ENCODE data around the gene TBC1D1. TPM values are rescaled to one million over a fixed set of nuclear protein-coding genes. Genes with fewer than 3 reads are reported as not detected.

The TBC1D1 gene
- total and polyA plus RNA-seq, 10 donors: 49.3 to 142 (median 95.5) TPM

DNA sequence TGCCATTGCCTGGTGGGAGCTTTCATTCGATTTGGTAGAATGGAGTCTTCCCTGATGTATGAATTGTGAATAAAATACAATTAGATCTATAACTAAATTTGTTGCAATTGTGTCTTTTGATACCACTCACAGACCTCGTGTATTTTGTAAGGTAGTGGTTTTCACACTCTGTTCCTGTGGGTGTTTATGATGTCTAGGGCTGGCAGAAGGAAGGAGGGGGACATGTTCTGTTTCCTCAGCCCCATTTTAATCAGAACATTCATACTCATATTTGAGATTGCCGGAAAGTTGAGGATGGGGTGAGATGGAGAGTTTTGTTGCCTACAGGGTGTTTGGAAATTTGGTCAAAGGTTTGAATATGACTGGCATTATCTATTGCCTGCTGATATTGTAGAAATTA, 112.2 kb downstream of the TBC1D1 start:
- Histone ChIP-seq H3K4me3 (no peak overlapping the region), H3K27me3 (replicated peaks in 1 of 7) (no peaks in the 10 kb centered on the region), H3K9me3 (no peaks in the 10 kb centered on the region), H3K27ac (peak overlapping the region in 3 of 8 donors; percentile 4 to 26 (median 16)), H3K4me1 (peaks cover 0 to 67% (median 14%) of the 10 kb centered on the region in 6 donors), H3K36me3 (peaks cover 0 to 29% (median 0%) of the 10 kb centered on the region in 6 donors)
- DNase-seq: no peak
- 60 to 77% (median 64%) methylated on average over 3 of the region's 3 CpGs for WGBS, 5 donors
- TF ChIP-seq POLR2A (IDR thresholded peaks at IDR 0.05) (no peak), CTCF (IDR thresholded peaks at IDR 0.05 in 8 of 11, conservative IDR thresholded peaks at IDR 0.05 in 3 of 11) (no peak), POLR2AphosphoS5 (IDR thresholded peaks at IDR 0.05) (no peak)
- intact Hi-C loops (cut with DNase I; ENCODE audit: low total_unique reads): no loop called here

GRCh38 chr4:38003628-38004027, 112.7 kb downstream of the TBC1D1 start:
- TF ChIP-seq CTCF (IDR thresholded peaks at IDR 0.05 in 8 of 11, conservative IDR thresholded peaks at IDR 0.05 in 3 of 11): no peak
- TF ChIP-seq POLR2AphosphoS5 (IDR thresholded peaks at IDR 0.05): no peak
- TF ChIP-seq POLR2A (IDR thresholded peaks at IDR 0.05): no peak
- H3K36me3 ChIP-seq: peaks cover 0 to 28% (median 0%) of the 10 kb centered on the region in 6 donors
- intact Hi-C loops (cut with DNase I; ENCODE audit: low total_unique reads): no loop called here
- H3K9me3 ChIP-seq: no peaks in the 10 kb centered on the region
- no peak overlapping the region for H3K4me3 ChIP-seq
- 91 to 100% (median 95%) methylated on average over 1 of the region's 1 CpG for WGBS, 5 donors
- peaks cover 0 to 68% (median 15%) of the 10 kb centered on the region in 6 donors for H3K4me1 ChIP-seq
- peak overlapping the region in 2 of 8 donors; percentile 16 to 26 for H3K27ac ChIP-seq
- no peaks in the 10 kb centered on the region for H3K27me3 ChIP-seq (replicated peaks in 1 of 7)
- no peak for DNase-seq

DNA sequence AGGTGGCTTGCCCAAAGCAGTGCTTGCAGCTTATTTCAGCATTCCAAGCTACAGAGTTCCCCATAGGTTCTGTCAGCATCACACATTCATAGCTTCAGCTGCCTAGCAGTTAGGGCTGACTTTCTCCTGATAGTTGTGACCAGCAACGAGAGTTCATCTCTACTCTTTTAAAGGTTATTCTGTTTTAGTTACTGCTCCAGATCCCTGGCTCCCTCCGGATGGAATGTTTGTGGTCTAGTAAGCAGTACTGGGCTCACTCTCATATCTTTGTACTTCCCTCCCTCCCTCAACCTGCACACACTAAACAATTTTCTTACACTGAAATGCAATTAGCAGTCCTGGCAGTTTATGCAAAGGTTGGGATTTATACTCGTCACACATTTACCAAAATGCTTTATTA, 113.2 kb downstream of the TBC1D1 start:
- intact Hi-C loops (cut with DNase I; ENCODE audit: low total_unique reads): no loop called here
- no peaks in the 10 kb centered on the region for H3K27me3 ChIP-seq (replicated peaks in 1 of 7)
- peaks cover 0 to 68% (median 15%) of the 10 kb centered on the region in 6 donors for H3K4me1 ChIP-seq
- 78 to 90% (median 84%) methylated on average over 3 of the region's 3 CpGs for WGBS, 5 donors
- TF ChIP-seq CTCF (IDR thresholded peaks at IDR 0.05 in 8 of 11, conservative IDR thresholded peaks at IDR 0.05 in 3 of 11): no peak
- TF ChIP-seq POLR2A (IDR thresholded peaks at IDR 0.05): no peak
- TF ChIP-seq POLR2AphosphoS5 (IDR thresholded peaks at IDR 0.05): no peak
- no peak for DNase-seq
- H3K36me3 ChIP-seq: peaks cover 0 to 24% (median 0%) of the 10 kb centered on the region in 6 donors
- no peak overlapping the region for H3K27ac ChIP-seq
- no peaks in the 10 kb centered on the region for H3K9me3 ChIP-seq
- H3K4me3 ChIP-seq: no peak overlapping the region

DNA sequence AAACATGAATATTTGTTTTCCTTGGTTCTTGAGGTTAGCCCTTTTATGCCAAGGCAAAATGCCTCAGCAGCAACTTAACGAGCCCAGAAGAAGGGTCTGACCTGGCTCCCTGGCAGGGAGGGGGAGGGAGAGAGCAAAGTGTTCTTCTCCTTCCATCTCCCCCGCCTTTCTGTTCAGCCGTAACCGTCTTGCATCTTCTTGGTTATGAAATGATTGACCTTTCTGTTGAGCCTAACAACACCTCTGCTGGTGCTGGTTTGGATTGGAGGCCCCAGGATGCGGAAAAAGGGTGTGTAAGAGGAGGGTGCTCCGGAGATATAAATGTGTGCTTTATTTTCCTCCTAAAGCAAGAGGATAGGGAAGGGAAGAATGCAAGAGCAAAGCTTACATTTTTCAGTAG, 114.0 kb downstream of the TBC1D1 start:
- DNase-seq: no peak
- Histone ChIP-seq H3K4me3 (no peak overlapping the region), H3K9me3 (no peaks in the 10 kb centered on the region), H3K4me1 (peaks cover 0 to 71% (median 15%) of the 10 kb centered on the region in 6 donors), H3K36me3 (peaks cover 0 to 24% (median 0%) of the 10 kb centered on the region in 6 donors), H3K27me3 (replicated peaks in 1 of 7) (no peaks in the 10 kb centered on the region), H3K27ac (peak overlapping the region in 1 of 8 donors; percentile 9)
- intact Hi-C loops (cut with DNase I; ENCODE audit: low total_unique reads): no loop called here
- no peak for TF ChIP-seq CTCF (IDR thresholded peaks at IDR 0.05 in 8 of 11, conservative IDR thresholded peaks at IDR 0.05 in 3 of 11)
- no peak for TF ChIP-seq POLR2A (IDR thresholded peaks at IDR 0.05)
- no peak for TF ChIP-seq POLR2AphosphoS5 (IDR thresholded peaks at IDR 0.05)
- WGBS, 5 donors: 62 to 77% (median 65%) methylated on average over 6 of the region's 6 CpGs

All from spleen (tissue), 11 donors.